Osteoblast (primary cell): ENCODE measurements around the gene PTGER3. TPM values are rescaled to one million over a fixed set of nuclear protein-coding genes. Genes with fewer than 3 reads are reported as not detected.

Experiments used
- DNase-seq: peaks from one replicate; pipeline ENCODE4 v3.0.0; 2011; ENCODE audit warnings: low spot score, mixed read lengths; ENCODE audit not compliant: insufficient read length; ENCODE audit errors: missing footprints
- H2AFZ ChIP-seq: 2 replicates; pipeline ENCODE4 v1.6.0; 2011; ENCODE audit warnings: mild to moderate bottlenecking, low read length
- H3K27ac ChIP-seq: 2 replicates; pipeline ENCODE4 v1.5.1; 2011; ENCODE audit warnings: mild to moderate bottlenecking, low read depth, low read length, moderate library complexity
- H3K27me3 ChIP-seq: 2 replicates; pipeline ENCODE4 v1.6.0; 2012; ENCODE audit warnings: mild to moderate bottlenecking, control low read depth, inconsistent platforms, low read length, moderate library complexity; ENCODE audit not compliant: insufficient read depth
- H3K36me3 ChIP-seq: 2 replicates; pipeline ENCODE4 v1.5.1; 2011; ENCODE audit warnings: mild to moderate bottlenecking, low read length, control low read depth, moderate library complexity; ENCODE audit not compliant: insufficient read depth
- H3K4me1 ChIP-seq: 2 replicates; pipeline ENCODE4 v1.5.1; 2011; ENCODE audit warnings: mild to moderate bottlenecking, low read length, control low read depth, moderate library complexity; ENCODE audit not compliant: insufficient read depth
- H3K4me2 ChIP-seq: 2 replicates; pipeline ENCODE4 v1.6.0; 2011; ENCODE audit warnings: mild to moderate bottlenecking, low read length; ENCODE audit not compliant: insufficient read depth
- H3K4me3 ChIP-seq: fragments of 200-600 bp; sonication (generic); 3 replicates; pipeline ENCODE4 v1.5.1; 2012; ENCODE audit warnings: mild to moderate bottlenecking, low read length, inconsistent platforms; ENCODE audit not compliant: insufficient read depth
- H3K79me2 ChIP-seq: 2 replicates; pipeline ENCODE4 v1.6.0; 2012; ENCODE audit warnings: mild to moderate bottlenecking, low read length, control low read depth, inconsistent platforms; ENCODE audit not compliant: insufficient read depth
- H3K9me3 ChIP-seq: 2 replicates; pipeline ENCODE4 v1.5.1; 2011; ENCODE audit warnings: low read depth, low read length, control low read depth
- H4K20me1 ChIP-seq: 2 replicates; pipeline ENCODE4 v1.6.0; 2012; ENCODE audit warnings: mild to moderate bottlenecking, low read length, control low read depth; ENCODE audit not compliant: insufficient read depth
- total RNA-seq: library from RNA; depleted of rRNA; stranded (reverse); fragments of >200 nt; gene quantifications from 2 replicates; pipeline ENCODE4 v1.2.3, GENCODE V29; 2012
- TF ChIP-seq, protein P1 (sequence below): IDR thresholded peaks from 2 replicates; pipeline ENCODE4 v1.5.1; 2011; ENCODE audit warnings: mild to moderate bottlenecking, low read depth, low read length, moderate library complexity; ENCODE audit errors: extremely low read depth

The PTGER3 gene
- total RNA-seq, 1 donor = not detected

DNA sequence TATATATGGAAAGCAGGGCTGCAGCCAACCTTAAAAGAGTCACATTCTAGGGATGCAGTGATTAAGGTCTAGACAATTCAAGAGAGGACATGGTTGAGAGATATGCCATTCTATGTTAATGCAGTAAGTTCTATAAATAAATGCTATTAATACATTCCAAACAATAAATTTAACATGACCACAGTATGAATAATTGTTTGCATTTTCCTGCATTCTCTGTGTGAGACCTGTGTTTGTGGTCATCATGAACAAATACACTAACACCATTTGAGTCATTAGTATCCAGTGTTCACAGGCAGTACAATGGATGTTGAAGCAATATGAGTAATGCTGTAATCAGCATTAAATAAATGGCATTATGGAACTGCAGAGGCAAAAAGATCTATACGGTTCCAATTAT, 38.7 kb upstream of the PTGER3 start:
- H3K79me2 ChIP-seq = no peaks in the 10 kb centered on the region
- H3K36me3 ChIP-seq = no peaks in the 10 kb centered on the region
- H3K9me3 ChIP-seq = no peaks in the 10 kb centered on the region
- H3K27me3 ChIP-seq = no peaks in the 10 kb centered on the region
- H3K4me1 ChIP-seq = peaks cover 21% of the 10 kb centered on the region
- TF ChIP-seq, protein P1, sequence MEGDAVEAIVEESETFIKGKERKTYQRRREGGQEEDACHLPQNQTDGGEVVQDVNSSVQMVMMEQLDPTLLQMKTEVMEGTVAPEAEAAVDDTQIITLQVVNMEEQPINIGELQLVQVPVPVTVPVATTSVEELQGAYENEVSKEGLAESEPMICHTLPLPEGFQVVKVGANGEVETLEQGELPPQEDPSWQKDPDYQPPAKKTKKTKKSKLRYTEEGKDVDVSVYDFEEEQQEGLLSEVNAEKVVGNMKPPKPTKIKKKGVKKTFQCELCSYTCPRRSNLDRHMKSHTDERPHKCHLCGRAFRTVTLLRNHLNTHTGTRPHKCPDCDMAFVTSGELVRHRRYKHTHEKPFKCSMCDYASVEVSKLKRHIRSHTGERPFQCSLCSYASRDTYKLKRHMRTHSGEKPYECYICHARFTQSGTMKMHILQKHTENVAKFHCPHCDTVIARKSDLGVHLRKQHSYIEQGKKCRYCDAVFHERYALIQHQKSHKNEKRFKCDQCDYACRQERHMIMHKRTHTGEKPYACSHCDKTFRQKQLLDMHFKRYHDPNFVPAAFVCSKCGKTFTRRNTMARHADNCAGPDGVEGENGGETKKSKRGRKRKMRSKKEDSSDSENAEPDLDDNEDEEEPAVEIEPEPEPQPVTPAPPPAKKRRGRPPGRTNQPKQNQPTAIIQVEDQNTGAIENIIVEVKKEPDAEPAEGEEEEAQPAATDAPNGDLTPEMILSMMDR = no peak
- H2AFZ ChIP-seq = no peak overlapping the region
- no peak for DNase-seq
- H3K4me2 ChIP-seq = no peak overlapping the region
- H3K4me3 ChIP-seq = no peak overlapping the region
- H4K20me1 ChIP-seq = no peaks in the 10 kb centered on the region
- H3K27ac ChIP-seq = no peak overlapping the region

DNA sequence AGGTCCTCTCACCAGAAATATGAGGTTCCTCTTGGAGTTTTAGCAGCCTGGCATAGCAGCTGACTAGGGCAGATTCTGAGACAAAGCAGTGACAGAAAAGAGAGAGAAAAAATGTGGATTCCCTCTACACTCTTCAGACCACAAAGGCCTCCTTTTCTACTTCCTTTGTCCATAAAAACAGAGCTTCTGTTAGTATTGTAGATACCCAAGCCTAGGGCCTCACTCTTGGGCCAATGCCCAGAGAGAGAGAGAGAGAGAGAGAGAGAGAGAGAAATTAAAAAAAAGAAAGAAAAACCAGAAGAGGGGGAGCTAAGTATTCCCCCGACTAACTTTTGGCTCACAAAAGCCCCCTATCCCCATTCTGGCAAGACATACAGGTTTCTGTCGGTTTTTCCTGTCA, 35.7 kb upstream of the PTGER3 start:
- H3K27ac ChIP-seq = no peak overlapping the region
- H2AFZ ChIP-seq = no peak overlapping the region
- no peaks in the 10 kb centered on the region for H3K9me3 ChIP-seq
- TF ChIP-seq, protein P1 = no peak
- H3K4me3 ChIP-seq = no peak overlapping the region
- peaks cover 3% of the 10 kb centered on the region for H3K36me3 ChIP-seq
- no peak overlapping the region for H3K4me2 ChIP-seq
- no peaks in the 10 kb centered on the region for H3K27me3 ChIP-seq
- H3K4me1 ChIP-seq = peaks cover 27% of the 10 kb centered on the region
- peaks cover 27% of the 10 kb centered on the region for H3K79me2 ChIP-seq
- H4K20me1 ChIP-seq = peaks cover 16% of the 10 kb centered on the region
- DNase-seq = no peak

DNA sequence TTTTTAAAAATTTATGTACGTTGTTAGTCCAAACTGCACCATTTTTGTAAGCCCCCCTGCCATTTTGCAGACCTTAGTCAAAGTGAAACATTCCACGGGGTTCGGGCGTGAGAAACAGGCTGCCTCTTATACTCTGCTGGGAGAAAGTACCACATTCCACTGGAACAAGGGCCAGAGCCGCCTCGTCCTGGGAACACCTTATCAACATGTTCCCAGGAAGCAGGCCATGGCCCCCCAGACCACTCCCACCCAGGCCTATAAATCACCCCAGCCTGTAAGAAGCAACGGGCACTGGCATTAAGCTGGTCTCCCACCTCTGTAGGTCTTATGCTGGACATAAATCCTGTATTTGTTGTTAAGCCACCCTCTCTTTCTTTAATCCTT, 34.1 kb upstream of the PTGER3 start:
- Histone ChIP-seq H3K4me3 (peak overlapping the region; percentile 93), H3K36me3 (peaks cover 19% of the 10 kb centered on the region), H3K79me2 (peaks cover 41% of the 10 kb centered on the region), H3K4me1 (peaks cover 28% of the 10 kb centered on the region), H3K27me3 (no peaks in the 10 kb centered on the region), H3K9me3 (no peaks in the 10 kb centered on the region), H2AFZ (peak overlapping the region; percentile 92), H3K4me2 (peak overlapping the region; percentile 96), H4K20me1 (peaks cover 24% of the 10 kb centered on the region), H3K27ac (peak overlapping the region; percentile 100)
- TF ChIP-seq, protein P1 = no peak
- no peak for DNase-seq

DNA sequence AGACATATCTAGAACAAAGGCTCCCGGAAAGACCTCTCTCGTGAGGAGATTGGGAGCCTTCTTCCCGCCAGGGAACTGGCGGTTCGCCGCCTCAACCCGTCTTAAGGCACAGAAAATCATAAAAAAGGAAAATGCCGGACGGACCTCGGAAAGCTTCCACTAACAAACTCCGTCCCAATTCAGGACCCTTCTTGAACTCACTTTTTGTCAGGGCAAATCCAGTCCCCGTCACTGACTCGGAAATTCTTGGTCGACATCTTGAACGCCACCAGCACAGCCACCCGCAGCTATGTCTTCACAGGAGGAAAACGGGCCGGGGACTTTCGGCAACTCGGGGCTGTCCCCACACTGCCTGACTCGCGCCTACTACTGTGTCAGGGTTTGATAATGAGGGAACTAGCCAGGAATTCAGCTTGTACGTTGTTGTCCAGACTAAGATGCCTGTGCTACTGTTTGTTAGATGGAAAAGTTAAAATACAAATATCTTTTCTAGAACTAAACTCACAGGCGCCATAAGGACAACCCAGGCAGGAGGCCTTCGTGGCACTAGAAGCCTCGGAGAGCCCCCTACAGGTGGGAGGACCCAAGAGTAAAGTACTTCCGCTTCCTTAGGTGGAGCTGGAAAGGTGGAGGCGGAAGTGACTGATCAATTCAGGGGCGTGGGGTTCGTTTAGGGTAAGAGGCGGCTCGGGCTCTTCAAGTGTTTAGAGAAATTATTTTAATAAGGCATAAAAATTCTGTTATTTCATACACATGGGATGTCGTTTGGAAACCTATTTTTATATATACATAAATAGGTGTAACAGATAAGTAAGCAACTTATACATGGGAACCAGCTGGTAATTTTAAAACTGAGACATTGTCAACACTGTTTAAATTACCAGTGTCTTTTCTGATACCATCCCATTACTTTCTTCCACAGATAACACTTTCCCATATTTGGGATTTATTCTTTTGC, 33.4 kb upstream of the PTGER3 start, which contains the start of gene ZRANB2:
Gene ZRANB2, minus strand, starts transcription at position 297 of the 958 bp plus-strand sequence. Its CDS starts 40 bp downstream, at position 257.
- Histone ChIP-seq H3K27ac (peak within 1 kb of the TSS; percentile 100), H3K4me2 (peak within 1 kb of the TSS; percentile 96), H3K36me3 (peaks cover 25% of the 10 kb centered on the region), H3K27me3 (no peaks in the 10 kb centered on the region), H2AFZ (peak within 1 kb of the TSS; percentile 92), H3K9me3 (no peaks in the 10 kb centered on the region), H3K4me1 (peaks cover 26% of the 10 kb centered on the region), H3K4me3 (peak within 1 kb of the TSS; percentile 93), H3K79me2 (peaks cover 44% of the 10 kb centered on the region), H4K20me1 (peaks cover 27% of the 10 kb centered on the region)
- TF ChIP-seq, protein P1 = peak; percentile 89
- peak; percentile 86 for DNase-seq
